Activated CD4-positive, alpha-beta T cell treated with anti-CD3 and anti-CD28 coated beads for 4 hours (primary cell): ENCODE results near the gene NRXN2.

Experiments
- DNase-seq, 2 donors: peaks; one replicate each; pipeline ENCODE4 v3.0.0-alpha.2; 2020

NRXN2 gene

GRCh38 chr11:64758330-64759079, 35.5 kb upstream of the NRXN2 start:
- DNase-seq: no peak

DNA sequence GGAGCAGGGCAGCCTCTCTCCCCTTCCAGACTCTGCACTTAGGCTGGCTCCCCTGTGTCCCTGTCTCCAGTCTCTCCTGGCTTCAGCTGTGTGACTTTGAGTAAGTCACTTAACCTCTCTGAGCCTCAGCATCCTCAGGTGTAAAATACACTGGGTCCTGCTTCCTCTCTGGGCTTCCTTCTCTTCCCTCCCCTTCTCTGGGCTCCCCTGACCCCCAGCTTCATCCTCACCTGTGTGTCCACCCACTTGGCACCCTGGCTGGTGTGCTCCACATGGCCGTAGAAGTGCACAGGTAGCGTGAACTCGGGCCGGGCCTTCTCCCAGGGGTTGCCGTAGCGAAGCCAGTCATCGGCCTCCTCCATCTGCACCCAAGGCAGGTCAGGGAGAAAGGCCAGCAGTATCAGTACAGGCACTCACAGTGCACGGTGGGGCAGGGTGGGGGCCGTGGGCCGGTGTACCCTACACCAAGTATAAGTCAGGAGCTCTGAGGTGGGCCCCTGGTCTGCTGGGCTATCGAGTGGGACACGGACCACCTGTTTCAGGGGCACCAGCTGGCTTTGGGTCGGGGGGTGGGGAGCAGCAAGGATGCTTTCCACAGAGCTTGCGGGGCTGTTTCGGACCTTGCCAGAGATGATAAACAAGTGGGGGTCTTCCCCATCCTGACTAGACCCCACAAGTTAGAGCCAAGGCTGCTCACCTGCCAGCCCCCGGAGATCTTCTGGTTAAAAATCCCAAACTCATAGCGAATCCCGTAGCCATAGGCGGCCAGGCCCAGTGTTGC, 34.7 kb upstream of the NRXN2 start:
- DNase-seq: no peak

GRCh38 chr11:64755681-64756361, 32.8 kb upstream of the NRXN2 start:
- DNase-seq: no peak

DNA sequence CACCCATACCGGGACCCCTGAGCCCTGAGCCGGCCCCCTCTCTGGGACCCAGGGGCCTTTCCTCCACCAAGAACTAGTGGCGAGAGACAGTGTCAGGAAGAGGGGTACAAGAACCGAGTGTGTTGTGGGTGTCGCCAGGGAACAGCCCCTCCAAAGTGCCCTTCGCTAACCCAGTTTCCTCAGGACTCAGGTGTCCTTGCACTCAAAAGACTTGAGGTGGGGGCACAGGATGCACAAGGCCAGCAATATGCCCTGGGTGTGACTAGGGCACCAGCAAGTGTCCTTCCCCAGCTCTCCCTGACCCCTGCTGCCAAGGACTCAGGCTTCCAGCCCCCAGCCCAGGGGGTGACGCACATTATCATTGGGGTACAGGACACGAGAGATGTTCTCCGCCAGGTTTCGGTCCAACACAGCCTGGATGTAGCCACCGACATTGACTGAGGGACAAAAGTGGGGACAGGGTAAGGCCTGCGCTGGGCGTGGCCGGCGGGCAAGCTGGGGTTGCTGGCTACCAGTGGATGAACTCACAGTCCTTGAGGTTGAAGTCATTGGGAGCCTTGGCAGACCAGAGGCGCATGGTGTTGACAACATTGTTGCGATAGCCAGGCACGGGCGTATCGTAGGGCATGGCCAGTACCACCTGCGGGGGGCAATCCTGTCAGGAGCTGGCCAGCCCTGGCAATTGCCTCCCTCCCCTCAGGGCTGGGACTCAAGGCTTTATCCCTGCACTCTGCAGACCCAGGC, 32.1 kb upstream of the NRXN2 start:
- no peak for DNase-seq

- DNase-seq: no peak
Measured at GRCh38 chr11:64754124-64754918, 31.3 kb upstream of the NRXN2 start.

GRCh38 chr11:64753380-64754123, 30.6 kb upstream of the NRXN2 start:
- no peak for DNase-seq

DNA sequence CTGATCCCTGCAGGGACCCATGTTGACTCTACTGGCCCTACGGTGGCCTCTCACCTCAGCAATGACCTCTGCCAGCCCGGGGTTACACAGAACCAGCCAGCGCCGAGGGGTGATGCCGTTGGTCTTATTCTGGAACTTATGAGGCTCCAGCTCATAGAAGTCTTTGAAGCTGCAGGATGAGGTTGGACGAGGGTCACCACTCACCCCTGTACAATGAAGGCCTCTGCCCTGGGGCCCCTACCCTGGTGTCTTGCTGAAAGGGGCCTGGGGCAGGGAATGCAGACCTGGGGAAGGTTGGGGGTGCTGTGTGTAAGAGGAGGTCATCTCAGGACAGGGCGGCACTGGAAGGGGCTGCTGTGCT, 30.0 kb upstream of the NRXN2 start:
- no peak for DNase-seq

- DNase-seq: no peak
Measured at GRCh38 chr11:64752175-64752970, 29.4 kb upstream of the NRXN2 start.

DNA sequence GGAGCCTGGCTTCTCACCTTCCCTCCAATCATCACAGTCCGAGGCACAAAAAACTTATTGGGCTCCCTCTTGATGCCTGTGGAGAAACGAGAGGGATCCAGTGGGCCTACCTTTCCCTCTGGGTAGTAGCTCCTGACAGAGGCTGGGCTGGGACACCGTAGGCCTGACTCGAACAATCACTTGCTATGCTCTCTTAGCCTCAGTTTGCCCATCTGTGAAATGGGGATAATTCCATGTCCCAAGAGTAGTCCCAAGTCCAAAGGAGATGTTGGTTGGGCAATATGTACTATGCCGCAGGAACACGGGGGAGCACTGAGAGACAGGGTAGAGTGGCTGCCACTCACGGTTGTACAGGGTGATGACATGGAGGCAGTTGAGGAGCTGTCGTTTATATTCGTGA, 28.6 kb upstream of the NRXN2 start:
- no peak for DNase-seq

GRCh38 chr11:64751136-64751535, 28.1 kb upstream of the NRXN2 start:
- DNase-seq: no peak

- no peak for DNase-seq
Measured at GRCh38 chr11:64750361-64751054, 27.5 kb upstream of the NRXN2 start.

DNA sequence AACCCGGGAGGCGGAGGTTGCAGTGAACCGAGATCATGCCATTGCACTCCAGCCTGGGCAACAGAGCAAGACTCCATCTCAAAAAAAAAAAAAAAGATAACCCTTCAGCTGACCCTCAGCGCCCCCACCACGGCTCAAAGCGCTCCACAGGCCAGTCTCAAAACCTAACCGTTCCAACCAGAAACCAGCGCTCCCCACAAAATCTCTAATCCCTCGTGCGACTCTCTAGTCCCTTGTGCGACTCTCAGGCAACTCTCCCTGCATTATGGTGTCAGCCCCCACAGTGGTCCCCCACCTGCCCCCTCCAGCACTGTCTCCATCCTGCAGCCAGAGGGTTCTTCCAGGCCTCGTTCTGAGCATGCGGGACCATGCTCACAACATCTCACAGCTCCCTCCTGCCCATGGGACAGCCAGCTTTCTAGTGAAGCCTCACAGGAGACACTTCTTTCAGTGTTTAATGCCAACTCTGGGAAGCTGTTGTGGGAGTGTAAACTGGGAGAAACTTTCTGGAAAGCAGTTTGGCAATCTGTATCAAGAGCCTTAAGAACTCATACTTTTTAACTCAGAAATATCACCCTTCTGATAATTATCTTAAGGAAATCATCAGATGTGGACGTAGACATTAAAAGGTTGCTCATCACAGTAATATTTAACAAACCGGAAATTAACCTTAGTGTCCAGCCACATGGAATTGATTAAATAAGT, 25.1 kb upstream of the NRXN2 start:
- no peak for DNase-seq

DNA sequence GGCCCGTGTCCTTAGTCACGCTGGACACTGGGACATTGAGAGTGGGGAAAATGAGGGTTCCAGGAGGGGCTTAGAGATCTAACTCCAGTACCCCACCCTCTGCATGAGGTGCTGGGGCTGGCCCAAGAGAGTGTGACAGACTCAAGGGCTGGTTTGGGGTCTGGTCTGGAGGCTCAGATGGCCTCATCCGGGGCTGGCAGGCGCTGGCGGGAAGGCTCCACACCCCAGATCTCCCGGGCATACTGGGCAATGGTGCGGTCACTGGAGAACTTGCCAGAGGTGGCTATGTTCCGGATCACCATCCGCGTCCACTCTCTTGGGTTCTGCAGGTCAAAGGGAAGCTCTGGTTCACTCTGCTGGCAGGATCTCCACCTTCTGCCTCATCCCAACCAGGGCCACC, 23.5 kb upstream of the NRXN2 start:
- DNase-seq: no peak

DNA sequence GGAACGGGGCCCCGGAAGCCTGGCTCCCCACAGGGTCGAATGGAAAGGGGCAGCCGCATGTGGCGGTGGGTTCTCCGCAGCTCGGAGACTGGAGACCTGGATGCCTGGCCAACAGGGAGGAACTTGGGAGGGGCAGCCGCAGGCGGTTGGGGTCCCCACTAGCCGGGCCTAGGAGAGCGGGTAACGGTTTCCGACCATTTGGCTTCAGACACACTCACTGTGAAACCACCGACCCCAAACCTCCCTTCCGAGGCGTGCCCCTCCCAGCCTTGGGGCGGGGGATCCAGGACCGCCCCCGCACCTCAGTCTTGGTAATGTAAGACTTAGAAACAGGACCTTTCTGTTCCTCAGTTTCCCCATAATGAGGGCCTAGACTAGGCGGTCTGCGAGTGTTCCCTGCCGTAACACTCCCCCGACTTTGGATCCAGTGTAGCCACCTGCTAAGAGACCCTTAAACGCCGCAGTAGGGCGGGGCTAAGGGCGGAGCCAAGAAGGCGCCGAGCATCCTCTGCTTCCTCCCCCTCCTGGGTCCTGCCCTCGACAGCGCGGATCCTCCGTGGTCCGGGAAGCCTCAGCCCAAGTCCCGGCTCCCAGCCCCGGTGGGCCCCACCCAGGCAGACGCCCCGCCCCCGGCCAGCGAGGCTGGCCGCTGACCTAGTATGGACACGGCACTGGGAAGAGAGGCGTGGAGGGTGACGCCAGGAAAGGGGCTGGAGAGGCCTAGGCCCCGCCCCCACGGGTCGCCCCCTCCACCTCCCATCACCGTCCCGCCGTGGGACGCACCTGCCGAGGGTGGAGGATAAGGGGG, 22.7 kb upstream of the NRXN2 start:
- DNase-seq: peak; percentile 70 to 71

GRCh38 chr11:64745189-64745520, 22.2 kb upstream of the NRXN2 start:
- DNase-seq: peak; percentile 61 to 70

DNA sequence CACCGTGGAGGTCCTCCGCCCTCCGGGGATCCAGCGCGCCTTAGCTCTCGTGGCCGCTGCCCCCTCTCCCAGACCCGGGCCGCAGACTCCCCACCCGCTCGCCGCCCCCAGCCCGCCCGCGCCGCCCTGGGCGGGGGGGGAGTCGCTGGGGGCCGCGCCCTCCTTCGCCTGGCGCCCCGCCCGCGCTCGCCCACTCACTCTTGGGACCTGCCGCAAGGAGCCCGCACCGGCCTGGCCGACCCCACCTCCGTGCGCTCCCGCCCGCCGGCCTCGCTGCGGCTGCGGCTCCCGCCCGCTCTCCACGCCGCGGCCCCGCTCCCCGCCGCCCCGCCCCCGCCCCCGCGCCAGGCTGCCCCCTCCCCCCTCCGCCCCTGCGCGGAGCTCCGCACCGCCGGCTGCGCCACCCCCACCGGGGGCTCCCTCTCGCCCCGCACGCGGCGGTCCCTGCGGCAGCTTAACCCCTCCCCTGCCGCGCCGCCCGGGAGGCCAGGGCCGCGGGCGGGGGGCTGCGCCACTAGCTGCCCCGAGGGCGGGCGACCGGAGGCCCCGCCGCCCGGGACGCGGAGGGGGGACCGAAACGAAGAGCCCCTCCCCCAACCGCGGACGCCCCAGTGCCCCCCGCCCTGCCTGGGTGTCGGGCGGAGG, 21.7 kb upstream of the NRXN2 start:
- DNase-seq: peak in 1 of 2 donors; percentile 48

- DNase-seq: peak; percentile 79 to 82
Measured at GRCh38 chr11:64743591-64744543, 20.9 kb upstream of the NRXN2 start, which contains the start of gene RASGRP2. TSS of gene RASGRP2 (minus strand) at chr11:64744142. CDS start at chr11:64742866, 1,276 bp downstream.
